ENCODE measurements around the gene MAP2. TPM values are rescaled to one million over a fixed set of nuclear protein-coding genes. Genes with fewer than 3 reads are reported as not detected.

The MAP2 gene
- total and polyA plus RNA-seq, 7 experiments from 2014 or later = 0.38 to 0.89 (median 0.47) TPM; not detected in 3

GRCh38 chr2:209644842-209645241 is 221.0 kb downstream of the MAP2 start:
- intact Hi-C loops (cut with micrococcal nuclease) = no loop called here
- no peak for ATAC-seq
- Histone ChIP-seq H3K36me3 (ENCODE audit: control insufficient read depth in 2 of 3, insufficient read depth in 3 of 3, low read length in 3 of 3) (no peaks in the 10 kb centered on the region), H3K27ac (ENCODE audit: low read depth, low read length) (no peak overlapping the region), H3K4me1 (ENCODE audit: control insufficient read depth in 2 of 2, insufficient read depth in 2 of 2, low read length in 2 of 2) (no peaks in the 10 kb centered on the region), H3K27me3 (ENCODE audit: control insufficient read depth in 2 of 2, insufficient read depth in 2 of 2, low read length in 2 of 2) (no peaks in the 10 kb centered on the region), H3K9me3 (ENCODE audit: control insufficient read depth in 2 of 3, low read length in 3 of 3) (no peaks in the 10 kb centered on the region), H3K4me3 (ENCODE audit: low read length) (no peak overlapping the region)
- DNase-seq = no peak
- H3K4me1 Mint-ChIP-seq = no peaks in the 10 kb centered on the region
- CTCF ChIA-PET = no interaction called here
- H3K4me3 Mint-ChIP-seq = no peak overlapping the region
- H3K27me3 Mint-ChIP-seq = peaks cover 0 to 3% (median 0%) of the 10 kb centered on the region in 5 donors
- no peaks in the 10 kb centered on the region for H3K36me3 Mint-ChIP-seq
- H3K27ac Mint-ChIP-seq = no peak overlapping the region
- POLR2A ChIA-PET = no interaction called here
- H3K9me3 Mint-ChIP-seq = peaks cover 0 to 6% (median 0%) of the 10 kb centered on the region in 11 donors

DNA sequence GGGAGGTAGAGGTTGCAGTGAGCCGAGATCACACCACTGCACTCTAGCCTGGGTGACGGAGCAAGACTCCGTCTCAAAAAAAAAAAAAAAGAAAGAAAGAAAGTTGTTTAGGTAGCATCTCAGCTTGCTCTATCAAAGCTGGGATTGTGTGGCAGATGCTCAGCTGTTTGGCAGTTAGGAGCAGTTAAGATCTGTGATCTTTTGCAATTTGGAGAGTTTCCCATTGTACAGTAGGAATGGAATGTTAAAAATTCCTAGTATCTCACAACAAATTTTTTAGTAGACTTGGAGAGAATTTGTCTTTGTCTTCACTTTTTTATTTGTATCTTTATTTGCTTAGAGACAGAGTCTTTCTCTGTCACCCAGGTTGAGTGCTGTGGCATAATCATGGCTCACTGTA is 224.9 kb downstream of the MAP2 start:
- Mint-ChIP-seq H3K27ac (no peak overlapping the region), H3K9me3 (peaks cover 0 to 3% (median 0%) of the 10 kb centered on the region in 11 donors), H3K4me3 (no peak overlapping the region), H3K36me3 (no peaks in the 10 kb centered on the region), H3K27me3 (no peaks in the 10 kb centered on the region), H3K4me1 (no peaks in the 10 kb centered on the region)
- no peak for DNase-seq
- ChIA-PET CTCF (no interaction called here), POLR2A (no interaction called here)
- Histone ChIP-seq H3K27ac (ENCODE audit: low read depth, low read length) (no peak overlapping the region), H3K36me3 (ENCODE audit: control insufficient read depth in 2 of 3, insufficient read depth in 3 of 3, low read length in 3 of 3) (no peaks in the 10 kb centered on the region), H3K4me3 (ENCODE audit: low read length) (no peak overlapping the region), H3K27me3 (ENCODE audit: control insufficient read depth in 2 of 2, insufficient read depth in 2 of 2, low read length in 2 of 2) (no peaks in the 10 kb centered on the region), H3K9me3 (ENCODE audit: control insufficient read depth in 2 of 3, low read length in 3 of 3) (no peaks in the 10 kb centered on the region), H3K4me1 (ENCODE audit: control insufficient read depth in 2 of 2, insufficient read depth in 2 of 2, low read length in 2 of 2) (no peaks in the 10 kb centered on the region)
- no peak for ATAC-seq
- intact Hi-C loops (cut with micrococcal nuclease) = no loop called here

DNA sequence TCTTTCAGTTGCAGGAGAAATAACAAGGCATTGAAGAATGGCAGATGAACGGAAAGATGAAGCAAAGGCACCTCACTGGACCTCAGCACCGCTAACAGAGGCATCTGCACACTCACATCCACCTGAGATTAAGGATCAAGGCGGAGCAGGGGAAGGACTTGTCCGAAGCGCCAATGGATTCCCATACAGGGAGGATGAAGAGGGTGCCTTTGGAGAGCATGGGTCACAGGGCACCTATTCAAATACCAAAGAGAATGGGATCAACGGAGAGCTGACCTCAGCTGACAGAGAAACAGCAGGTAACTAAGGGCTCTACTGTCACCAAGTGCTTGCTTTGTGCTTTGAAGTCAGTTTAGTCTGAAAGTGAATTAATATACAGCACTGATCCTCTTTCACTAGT is 229.3 kb downstream of the MAP2 start:
- DNase-seq (no peak), ATAC-seq (no peak)
- no peaks in the 10 kb centered on the region for H3K36me3 ChIP-seq (ENCODE audit: control insufficient read depth in 2 of 3, insufficient read depth in 3 of 3, low read length in 3 of 3)
- CTCF ChIA-PET = no interaction called here
- H3K27me3 Mint-ChIP-seq = no peaks in the 10 kb centered on the region
- H3K4me1 ChIP-seq (ENCODE audit: control insufficient read depth in 2 of 2, insufficient read depth in 2 of 2, low read length in 2 of 2) = no peaks in the 10 kb centered on the region
- H3K27ac Mint-ChIP-seq = no peak overlapping the region
- no peaks in the 10 kb centered on the region for H3K9me3 ChIP-seq (ENCODE audit: control insufficient read depth in 2 of 3, low read length in 3 of 3)
- no peak overlapping the region for H3K4me3 Mint-ChIP-seq
- peaks cover 0 to 2% (median 0%) of the 10 kb centered on the region in 11 donors for H3K9me3 Mint-ChIP-seq
- POLR2A ChIA-PET = no interaction called here
- no peaks in the 10 kb centered on the region for H3K36me3 Mint-ChIP-seq
- no peak overlapping the region for H3K4me3 ChIP-seq (ENCODE audit: low read length)
- no peaks in the 10 kb centered on the region for H3K4me1 Mint-ChIP-seq
- H3K27ac ChIP-seq (ENCODE audit: low read depth, low read length) = no peak overlapping the region
- H3K27me3 ChIP-seq (ENCODE audit: control insufficient read depth in 2 of 2, insufficient read depth in 2 of 2, low read length in 2 of 2) = no peaks in the 10 kb centered on the region
- intact Hi-C loops (cut with micrococcal nuclease) = no loop called here

DNA sequence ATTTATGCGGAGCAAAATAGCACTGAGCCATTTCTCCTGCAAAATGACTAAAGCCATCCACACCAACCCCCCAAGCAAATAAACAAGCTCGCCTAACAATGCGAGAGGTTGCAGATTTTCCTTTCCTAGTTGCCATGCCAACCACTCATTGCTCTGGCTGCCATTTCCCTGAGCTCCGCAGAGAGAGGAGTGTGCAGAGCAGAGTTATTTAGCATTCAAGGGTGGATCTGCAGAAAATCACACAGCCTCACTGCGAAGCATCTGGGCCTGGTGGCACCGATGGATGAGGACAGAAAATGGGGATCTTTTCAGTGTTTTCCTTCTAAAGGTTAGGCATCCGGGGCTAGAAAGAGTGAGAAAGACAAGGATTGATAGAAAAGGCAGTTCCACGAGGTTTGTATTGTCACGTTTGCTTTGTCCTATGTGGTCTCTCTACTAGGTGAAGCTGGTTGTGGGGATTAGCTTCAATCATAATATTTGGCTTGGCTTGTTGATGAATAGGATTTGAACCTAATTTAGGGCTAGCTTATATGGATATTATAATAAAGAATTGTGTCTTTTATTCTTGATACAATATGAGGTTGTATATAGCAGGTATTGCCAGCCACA is 237.5 kb downstream of the MAP2 start:
- Histone ChIP-seq H3K27ac (ENCODE audit: low read depth, low read length) (no peak overlapping the region), H3K4me3 (ENCODE audit: low read length) (no peak overlapping the region), H3K27me3 (ENCODE audit: control insufficient read depth in 2 of 2, insufficient read depth in 2 of 2, low read length in 2 of 2) (no peaks in the 10 kb centered on the region), H3K36me3 (ENCODE audit: control insufficient read depth in 2 of 3, insufficient read depth in 3 of 3, low read length in 3 of 3) (no peaks in the 10 kb centered on the region), H3K9me3 (ENCODE audit: control insufficient read depth in 2 of 3, low read length in 3 of 3) (no peaks in the 10 kb centered on the region), H3K4me1 (ENCODE audit: control insufficient read depth in 2 of 2, insufficient read depth in 2 of 2, low read length in 2 of 2) (no peaks in the 10 kb centered on the region)
- intact Hi-C loops (cut with micrococcal nuclease) = no loop called here
- peaks cover 0 to 2% (median 0%) of the 10 kb centered on the region in 5 donors for H3K27me3 Mint-ChIP-seq
- CTCF ChIA-PET = no interaction called here
- peak overlapping the region in 1 of 9 donors; percentile 21 for H3K27ac Mint-ChIP-seq
- H3K36me3 Mint-ChIP-seq = no peaks in the 10 kb centered on the region
- no peaks in the 10 kb centered on the region for H3K4me1 Mint-ChIP-seq
- peaks cover 0 to 6% (median 0%) of the 10 kb centered on the region in 11 donors for H3K9me3 Mint-ChIP-seq
- DNase-seq (no peak), ATAC-seq (no peak)
- POLR2A ChIA-PET = no interaction called here
- H3K4me3 Mint-ChIP-seq = no peak overlapping the region

DNA sequence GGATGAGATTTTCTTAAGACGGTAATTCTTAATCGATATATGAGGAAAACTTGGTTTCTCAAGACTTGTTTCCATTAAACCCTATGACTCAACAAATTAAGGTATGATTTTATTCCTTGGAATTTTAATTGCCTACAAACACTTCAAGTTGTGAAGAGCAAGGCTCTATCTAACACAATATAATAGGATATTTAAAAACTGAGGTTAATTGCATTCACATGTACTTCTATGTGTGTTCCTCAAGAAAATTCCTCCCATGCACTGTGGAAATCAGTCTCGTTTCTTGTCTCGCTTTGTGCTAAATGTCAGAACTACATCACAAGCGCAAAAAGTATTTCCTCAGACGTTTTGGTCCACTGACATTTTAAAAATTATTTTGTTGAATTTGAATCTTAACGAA is 238.2 kb downstream of the MAP2 start:
- H3K4me1 ChIP-seq (ENCODE audit: control insufficient read depth in 2 of 2, insufficient read depth in 2 of 2, low read length in 2 of 2) = no peaks in the 10 kb centered on the region

GRCh38 chr2:209663139-209663538 is 239.3 kb downstream of the MAP2 start:
- intact Hi-C loops (cut with micrococcal nuclease) = no loop called here
- Histone ChIP-seq H3K27me3 (ENCODE audit: control insufficient read depth in 2 of 2, insufficient read depth in 2 of 2, low read length in 2 of 2) (no peaks in the 10 kb centered on the region), H3K4me3 (ENCODE audit: low read length) (no peak overlapping the region), H3K9me3 (ENCODE audit: control insufficient read depth in 2 of 3, low read length in 3 of 3) (no peaks in the 10 kb centered on the region), H3K4me1 (ENCODE audit: control insufficient read depth in 2 of 2, insufficient read depth in 2 of 2, low read length in 2 of 2) (no peaks in the 10 kb centered on the region), H3K27ac (ENCODE audit: low read depth, low read length) (no peak overlapping the region), H3K36me3 (ENCODE audit: control insufficient read depth in 2 of 3, insufficient read depth in 3 of 3, low read length in 3 of 3) (no peaks in the 10 kb centered on the region)
- H3K27ac Mint-ChIP-seq = no peak overlapping the region
- ChIA-PET POLR2A (no interaction called here), CTCF (no interaction called here)
- no peak overlapping the region for H3K4me3 Mint-ChIP-seq
- DNase-seq (no peak), ATAC-seq (no peak)
- H3K36me3 Mint-ChIP-seq = no peaks in the 10 kb centered on the region
- peaks cover 0 to 2% (median 0%) of the 10 kb centered on the region in 5 donors for H3K27me3 Mint-ChIP-seq
- no peaks in the 10 kb centered on the region for H3K4me1 Mint-ChIP-seq
- H3K9me3 Mint-ChIP-seq = peaks cover 0 to 4% (median 0%) of the 10 kb centered on the region in 11 donors

More for the DNA sequence above, 238.2 kb downstream of the MAP2 start:
- DNase-seq = no peak
- Mint-ChIP-seq H3K27ac (no peak overlapping the region), H3K9me3 (peaks cover 0 to 4% (median 0%) of the 10 kb centered on the region in 11 donors), H3K4me1 (no peaks in the 10 kb centered on the region), H3K36me3 (no peaks in the 10 kb centered on the region), H3K27me3 (peaks cover 0 to 2% (median 0%) of the 10 kb centered on the region in 5 donors), H3K4me3 (no peak overlapping the region)
- ChIA-PET CTCF (no interaction called here), POLR2A (no interaction called here)
- H3K27ac ChIP-seq (ENCODE audit: low read depth, low read length) = no peak overlapping the region
- ATAC-seq = no peak
- H3K36me3 ChIP-seq (ENCODE audit: control insufficient read depth in 2 of 3, insufficient read depth in 3 of 3, low read length in 3 of 3) = no peaks in the 10 kb centered on the region
- intact Hi-C loops (cut with micrococcal nuclease) = no loop called here
- no peak overlapping the region for H3K4me3 ChIP-seq (ENCODE audit: low read length)
- no peaks in the 10 kb centered on the region for H3K9me3 ChIP-seq (ENCODE audit: control insufficient read depth in 2 of 3, low read length in 3 of 3)
- no peaks in the 10 kb centered on the region for H3K27me3 ChIP-seq (ENCODE audit: control insufficient read depth in 2 of 2, insufficient read depth in 2 of 2, low read length in 2 of 2)

GRCh38 chr2:209663656-209664055 is 239.8 kb downstream of the MAP2 start:
- H3K27me3 Mint-ChIP-seq = peaks cover 0 to 2% (median 0%) of the 10 kb centered on the region in 5 donors
- no peak overlapping the region for H3K27ac ChIP-seq (ENCODE audit: low read depth, low read length)
- no peaks in the 10 kb centered on the region for H3K36me3 Mint-ChIP-seq
- POLR2A ChIA-PET = no interaction called here
- H3K4me1 Mint-ChIP-seq = no peaks in the 10 kb centered on the region
- DNase-seq (no peak), ATAC-seq (no peak)
- intact Hi-C loops (cut with micrococcal nuclease) = no loop called here
- H3K36me3 ChIP-seq (ENCODE audit: control insufficient read depth in 2 of 3, insufficient read depth in 3 of 3, low read length in 3 of 3) = no peaks in the 10 kb centered on the region
- peaks cover 0 to 4% (median 0%) of the 10 kb centered on the region in 11 donors for H3K9me3 Mint-ChIP-seq
- H3K9me3 ChIP-seq (ENCODE audit: control insufficient read depth in 2 of 3, low read length in 3 of 3) = no peaks in the 10 kb centered on the region
- no peak overlapping the region for H3K4me3 ChIP-seq (ENCODE audit: low read length)
- no peak overlapping the region for H3K27ac Mint-ChIP-seq
- no peak overlapping the region for H3K4me3 Mint-ChIP-seq
- CTCF ChIA-PET = no interaction called here
- no peaks in the 10 kb centered on the region for H3K4me1 ChIP-seq (ENCODE audit: control insufficient read depth in 2 of 2, insufficient read depth in 2 of 2, low read length in 2 of 2)
- no peaks in the 10 kb centered on the region for H3K27me3 ChIP-seq (ENCODE audit: control insufficient read depth in 2 of 2, insufficient read depth in 2 of 2, low read length in 2 of 2)
